GM19240 (cell line): Measurements from ENCODE around the gene TENM3.

Experiments
- DNase-seq: peaks from one replicate; pipeline ENCODE4 v3.0.0; 2011; ENCODE audit warnings: low spot score; ENCODE audit not compliant: insufficient read length

TENM3 gene

DNA sequence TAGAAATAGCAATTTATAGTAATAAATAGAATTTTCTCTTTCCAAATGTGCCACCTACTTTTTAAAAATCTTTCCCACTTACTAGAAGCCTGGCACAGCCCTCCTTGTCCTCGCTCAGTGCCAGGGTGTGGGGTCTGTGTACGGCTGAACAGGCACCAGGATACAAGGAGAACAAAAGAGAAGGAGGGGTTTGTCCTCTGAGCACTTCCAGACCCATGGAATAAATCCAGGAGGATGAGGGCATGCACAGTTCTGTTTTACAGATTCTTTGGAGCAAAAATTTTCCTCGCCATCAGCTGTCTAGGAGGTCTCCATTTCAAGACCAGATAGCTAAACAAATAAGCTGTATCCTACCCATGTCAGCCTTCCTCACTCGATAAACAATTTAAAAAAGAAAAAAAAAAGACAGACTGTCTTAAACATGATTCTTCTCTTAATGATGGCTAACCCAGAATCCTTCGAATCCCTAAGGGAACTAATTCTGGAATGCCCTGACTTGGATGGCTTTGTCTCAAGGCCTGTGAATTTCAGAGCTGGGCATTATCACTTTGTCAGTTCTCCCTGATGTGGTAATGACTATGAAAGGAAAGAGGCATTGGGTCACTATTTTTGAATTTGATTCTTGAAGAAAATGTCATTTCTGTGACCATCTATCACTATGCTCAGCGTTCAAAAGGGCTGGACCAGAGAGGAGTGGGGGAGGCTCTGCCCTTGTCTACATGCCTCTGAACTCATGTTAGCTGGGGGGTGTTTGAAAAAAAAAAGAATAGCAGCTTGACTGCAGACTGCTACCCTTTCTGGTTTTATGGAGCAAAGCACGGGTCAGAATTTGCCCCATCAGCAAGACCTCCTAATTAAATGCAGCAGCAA, 523.0 kb downstream of the TENM3 start:
- DNase-seq = no peak

DNA sequence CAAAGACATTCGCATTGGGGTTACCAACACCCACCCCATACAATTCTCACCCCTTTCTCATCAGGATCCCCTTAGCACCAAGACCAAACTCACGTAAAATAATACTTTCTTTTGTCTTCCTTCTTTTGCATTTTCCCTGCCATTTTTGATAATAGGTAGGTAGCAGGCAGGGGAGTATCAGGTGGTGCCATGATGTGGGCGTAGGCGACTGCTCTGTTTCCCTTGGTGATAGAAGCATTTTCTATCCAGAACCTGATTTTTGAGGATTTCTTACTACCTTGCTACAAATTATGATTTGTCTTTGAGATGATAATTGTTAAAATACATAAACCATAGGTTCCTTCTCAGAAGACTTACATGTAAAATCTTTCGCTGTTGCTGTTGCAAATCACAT, 523.7 kb downstream of the TENM3 start:
- no peak for DNase-seq

GRCh38 chr4:182768838-182769237, 525.6 kb downstream of the TENM3 start:
- DNase-seq = no peak

GRCh38 chr4:182770259-182770995, 527.2 kb downstream of the TENM3 start:
- DNase-seq = no peak

DNA sequence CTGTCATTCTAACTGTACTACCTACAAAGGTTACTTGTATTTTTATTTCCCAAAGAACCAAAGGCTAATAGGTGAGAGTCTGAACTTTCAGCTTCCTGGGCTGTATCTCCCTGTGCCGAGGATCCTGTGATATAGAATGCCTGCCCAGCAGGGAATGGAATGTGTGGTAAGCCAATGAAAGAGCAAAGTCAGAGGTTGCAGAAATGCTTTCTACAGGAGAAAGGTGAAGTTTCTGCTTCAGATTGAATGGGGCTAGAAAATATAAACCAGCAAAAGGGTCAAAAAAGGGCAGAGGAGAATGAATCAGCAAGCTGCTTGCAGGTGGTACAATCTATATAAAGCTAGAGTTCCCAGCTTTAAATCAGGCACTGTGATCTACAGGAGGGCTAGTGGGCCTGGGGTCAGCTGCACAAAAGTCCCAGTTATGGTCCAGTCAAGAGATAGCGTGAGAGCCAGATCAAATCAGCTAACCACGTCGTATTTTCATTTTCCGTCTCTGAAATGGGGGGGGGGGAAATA, 527.9 kb downstream of the TENM3 start:
- DNase-seq = no peak

GRCh38 chr4:182775075-182775474, 531.9 kb downstream of the TENM3 start:
- DNase-seq = no peak

DNA sequence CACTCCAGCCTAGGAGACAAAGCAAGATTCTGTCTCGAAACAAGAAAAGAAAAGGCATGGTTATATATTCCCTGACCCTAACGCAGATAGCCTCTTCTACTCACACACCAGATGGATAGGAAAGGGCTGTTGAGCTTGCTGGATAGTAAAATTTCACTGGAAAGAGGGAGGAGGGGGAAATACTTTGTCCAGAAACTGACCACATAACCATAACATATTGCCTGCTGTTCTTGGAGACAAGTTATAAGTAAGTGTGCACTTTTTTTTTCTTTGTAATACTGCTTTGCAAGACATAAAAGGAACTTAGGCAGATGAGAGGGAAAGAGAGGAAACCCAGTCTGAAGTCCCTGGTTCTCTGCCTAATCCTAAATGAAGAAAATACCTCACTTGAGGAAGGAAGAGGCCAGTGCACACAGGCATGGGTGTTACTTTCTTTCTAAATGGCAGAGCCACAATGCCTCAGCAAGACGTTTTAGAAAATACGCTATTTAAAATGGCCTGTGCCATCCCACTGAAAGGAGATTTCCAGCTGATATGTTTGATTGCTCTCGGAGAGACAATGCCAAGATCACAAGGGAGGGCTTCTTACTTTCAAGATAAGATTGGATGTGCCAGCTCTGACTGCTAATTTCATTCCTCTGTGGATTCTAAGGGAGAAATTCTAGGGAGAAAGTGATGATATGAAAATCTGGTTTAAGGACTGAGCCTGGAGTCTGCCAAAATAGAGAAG, 533.3 kb downstream of the TENM3 start:
- DNase-seq = no peak

GRCh38 chr4:182778222-182778982, 535.2 kb downstream of the TENM3 start:
- no peak for DNase-seq

- no peak for DNase-seq
Observed at GRCh38 chr4:182786991-182787390, 543.8 kb downstream of the TENM3 start.

- no peak for DNase-seq
Observed at GRCh38 chr4:182788201-182788600, 545.0 kb downstream of the TENM3 start.

DNA sequence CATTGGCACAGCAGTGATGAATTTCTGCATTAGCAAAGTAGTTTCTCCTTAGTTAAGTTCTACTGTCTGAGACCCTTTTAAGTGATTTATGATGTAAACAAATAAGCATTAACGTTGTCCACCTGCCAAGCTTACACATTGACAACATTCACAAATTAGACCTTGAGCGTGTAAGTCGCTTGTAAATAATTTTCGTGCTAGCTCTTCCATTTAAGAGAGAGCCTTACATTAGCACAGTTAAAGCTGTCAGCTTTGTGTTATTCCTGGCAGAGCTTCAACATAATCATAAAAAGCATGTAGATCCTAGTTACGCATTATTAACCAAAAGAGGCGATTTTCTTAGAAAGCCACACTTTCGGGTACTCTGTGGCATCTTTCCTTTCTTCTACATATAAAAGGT, 546.3 kb downstream of the TENM3 start:
- DNase-seq = no peak

DNA sequence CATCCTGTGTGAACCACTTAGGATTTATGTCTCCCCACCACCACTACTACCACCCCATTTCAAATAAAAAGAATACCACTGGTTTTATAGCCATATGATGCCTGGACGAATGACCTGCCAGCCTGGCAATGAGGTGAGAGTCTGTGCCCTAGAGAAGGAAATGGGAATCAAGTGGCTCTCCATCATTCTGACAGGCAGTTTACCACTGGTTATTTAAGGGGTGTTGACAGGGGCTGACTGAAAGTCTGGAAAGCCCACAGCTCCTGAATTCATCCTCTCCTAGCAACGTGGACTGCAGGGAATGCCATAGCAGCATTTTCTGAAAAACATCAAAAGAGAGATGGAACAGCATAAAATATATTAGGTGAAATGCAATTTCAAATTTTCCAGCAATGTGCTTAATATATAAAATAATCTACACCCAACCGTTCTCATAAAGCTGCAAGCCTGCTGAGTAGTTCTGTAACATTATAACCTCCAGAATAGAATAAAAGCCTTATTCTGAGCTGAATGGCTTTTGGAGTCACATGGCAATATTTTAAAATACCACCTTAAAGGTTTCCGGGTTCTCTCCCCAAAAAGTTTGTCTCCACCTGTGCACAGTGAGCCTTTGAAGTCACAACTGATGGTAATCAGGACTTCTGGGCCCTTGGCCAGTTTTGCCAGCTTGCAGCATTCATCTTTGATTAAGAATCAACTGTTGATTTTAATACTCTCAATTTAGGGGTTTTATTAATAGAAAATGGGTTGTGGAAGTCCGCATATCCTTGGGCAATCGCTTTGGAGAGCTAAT, 552.4 kb downstream of the TENM3 start:
- no peak for DNase-seq

DNA sequence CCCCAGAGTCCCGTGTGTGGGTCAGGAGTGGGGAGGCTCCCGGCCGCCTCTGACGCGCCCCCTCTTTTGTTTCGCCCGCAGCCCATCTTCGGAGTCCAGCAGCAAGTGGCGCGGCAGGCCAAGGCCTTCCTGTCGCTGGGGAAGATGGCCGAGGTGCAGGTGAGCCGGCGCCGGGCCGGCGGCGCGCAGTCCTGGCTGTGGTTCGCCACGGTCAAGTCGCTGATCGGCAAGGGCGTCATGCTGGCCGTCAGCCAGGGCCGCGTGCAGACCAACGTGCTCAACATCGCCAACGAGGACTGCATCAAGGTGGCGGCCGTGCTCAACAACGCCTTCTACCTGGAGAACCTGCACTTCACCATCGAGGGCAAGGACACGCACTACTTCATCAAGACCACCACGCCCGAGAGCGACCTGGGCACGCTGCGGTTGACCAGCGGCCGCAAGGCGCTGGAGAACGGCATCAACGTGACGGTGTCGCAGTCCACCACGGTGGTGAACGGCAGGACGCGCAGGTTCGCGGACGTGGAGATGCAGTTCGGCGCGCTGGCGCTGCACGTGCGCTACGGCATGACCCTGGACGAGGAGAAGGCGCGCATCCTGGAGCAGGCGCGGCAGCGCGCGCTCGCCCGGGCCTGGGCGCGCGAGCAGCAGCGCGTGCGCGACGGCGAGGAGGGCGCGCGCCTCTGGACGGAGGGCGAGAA, 556.5 kb downstream of the TENM3 start:
- DNase-seq = no peak

DNA sequence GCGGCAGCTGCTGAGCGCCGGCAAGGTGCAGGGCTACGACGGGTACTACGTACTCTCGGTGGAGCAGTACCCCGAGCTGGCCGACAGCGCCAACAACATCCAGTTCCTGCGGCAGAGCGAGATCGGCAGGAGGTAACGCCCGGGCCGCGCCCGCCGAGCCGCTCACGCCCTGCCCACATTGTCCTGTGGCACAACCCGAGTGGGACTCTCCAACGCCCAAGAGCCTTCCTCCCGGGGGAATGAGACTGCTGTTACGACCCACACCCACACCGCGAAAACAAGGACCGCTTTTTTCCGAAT, 557.0 kb downstream of the TENM3 start:
- DNase-seq = no peak

GRCh38 chr4:182801636-182802035, 558.4 kb downstream of the TENM3 start:
- no peak for DNase-seq

GRCh38 chr4:182802621-182803020, 559.4 kb downstream of the TENM3 start:
- no peak for DNase-seq

DNA sequence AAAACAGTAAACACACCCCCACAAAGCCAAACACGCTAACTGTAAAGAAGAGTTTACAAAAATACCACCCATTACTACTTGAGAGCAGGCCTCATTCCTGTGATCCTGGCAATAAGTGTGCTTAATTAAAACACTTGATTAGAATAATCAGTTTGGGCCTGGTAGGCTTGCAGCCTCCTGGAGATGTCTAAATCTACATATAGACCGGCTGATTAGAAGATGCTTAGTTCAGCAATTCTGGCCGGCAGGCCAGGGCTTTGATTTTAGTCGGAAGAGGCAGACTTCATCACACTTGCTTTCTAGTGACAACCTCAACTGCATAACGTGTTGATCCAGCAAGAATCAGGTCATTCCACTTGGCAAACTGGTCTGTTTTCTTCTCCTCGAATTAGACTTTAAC, 560.0 kb downstream of the TENM3 start:
- no peak for DNase-seq

DNA sequence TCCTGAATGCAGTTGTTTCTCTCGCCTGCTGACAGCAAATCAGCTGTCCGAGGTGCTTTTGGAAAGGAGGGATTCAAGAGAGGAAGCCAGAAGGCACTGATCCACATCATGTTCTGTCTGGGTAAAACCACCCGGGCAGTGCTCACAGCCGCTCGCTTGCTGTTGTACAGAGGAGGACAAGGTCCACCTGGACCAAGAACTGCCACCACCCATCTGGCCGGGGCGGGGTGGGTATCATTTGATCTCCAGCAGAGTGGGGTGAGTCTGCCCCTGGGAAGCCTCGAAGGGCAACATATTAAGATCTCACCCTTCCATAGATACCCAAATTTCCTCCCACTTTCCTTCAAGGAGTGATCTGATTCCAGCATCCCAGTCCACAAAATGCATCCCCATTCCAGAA, 560.9 kb downstream of the TENM3 start:
- no peak for DNase-seq

- DNase-seq = no peak
Observed at GRCh38 chr4:182805321-182805720, 562.1 kb downstream of the TENM3 start.

- DNase-seq = no peak
Observed at GRCh38 chr4:182805750-182806149, 562.5 kb downstream of the TENM3 start.
